ENCODE results near the gene LRSAM1. TPM values are rescaled to one million over a fixed set of nuclear protein-coding genes. Genes with fewer than 3 reads are reported as not detected.

The LRSAM1 gene
- total and polyA plus RNA-seq, 9 of the 15 experiments (the other 6 are each of a cell fraction or from before 2014, with no cell fraction given), result 0.07 to 16.2 (median 4.7) TPM

DNA sequence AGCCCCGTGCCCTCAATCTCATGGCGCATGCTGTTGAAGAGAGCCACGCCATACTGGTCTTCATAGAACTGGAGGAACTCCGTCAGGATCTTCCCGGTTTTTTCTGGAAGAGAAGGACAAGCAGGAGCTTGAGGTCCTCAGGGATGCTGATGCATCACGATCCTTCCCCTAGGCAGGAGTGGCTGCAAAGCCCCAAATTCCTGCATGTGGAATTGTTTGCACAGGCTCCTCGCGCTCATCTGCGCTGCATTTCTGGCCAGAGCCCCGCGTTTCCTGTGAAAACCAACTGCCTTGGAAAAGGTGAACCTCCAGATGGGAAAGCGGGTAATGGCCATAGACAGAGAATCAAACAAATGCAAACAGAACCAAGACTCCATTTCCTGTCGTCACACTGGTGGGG, 80.4 kb downstream of the LRSAM1 start (continued):
- no peak for TF ChIP-seq ZNF212 (CRISPR knock-in tag; IDR thresholded peaks at IDR 0.05)

- Histone ChIP-seq H3K27me3 (ENCODE audit: control insufficient read depth in 2 of 2, insufficient read depth in 2 of 2, low read length in 2 of 2) (no peaks in the 10 kb centered on the region), H3K4me3 (no peak overlapping the region), H3K27ac (ENCODE audit: extremely low read depth, low read depth, low read length) (no peak overlapping the region), H2AFZ (ENCODE audit: low read depth, low read length) (no peak overlapping the region), H3K9ac (ENCODE audit: insufficient read depth in 1 of 2, low read depth in 2 of 2, low read length in 2 of 2) (0 out of 4 replicates have a peak overlapping the region, but pooled peaks of 1 of the 2 experiments have one; percentile 12), H3K9me1 (ENCODE audit: control insufficient read depth, insufficient read depth, low read length) (no peaks in the 10 kb centered on the region), H3K4me2 (ENCODE audit: insufficient read depth, low read length) (no peak overlapping the region), H3K36me3 (ENCODE audit: control insufficient read depth, insufficient read depth, low read length) (peaks cover 26% of the 10 kb centered on the region; the same call in 2 of the 3 replicates), H3K9me3 (replicated peaks; ENCODE audit: control insufficient read depth, insufficient read depth, low read depth, low read length) (no peaks in the 10 kb centered on the region), H3K79me2 (ENCODE audit: control insufficient read depth, insufficient read depth, low read length) (peaks cover 12% of the 10 kb centered on the region; the same call in 2 of the 3 replicates), H3K4me1 (replicated peaks in 1 of 2; ENCODE audit: control insufficient read depth in 2 of 2, insufficient read depth in 2 of 2, low read length in 2 of 2) (peaks cover 8 to 34% of the 10 kb centered on the region in 2 experiments), H4K20me1 (replicated peaks; ENCODE audit: control insufficient read depth, insufficient read depth, low read length) (no peaks in the 10 kb centered on the region; the same call in 1 of the 2 replicates)
- ATAC-seq (no peak), FAIRE-seq (no peak), DNase-seq (ENCODE audit: extremely low read depth in 1 of 4, low spot score in 3 of 4) (no peak)
- WGBS (ENCODE audit: insufficient coverage, low coverage, missing lambda C conversion rate), result 92% methylated on average over 4 of the region's 4 CpGs
- no TSS peak for BruUV-seq (replicated peaks)
- in situ Hi-C loops (cut with MboI), result no loop called here
- intact Hi-C loops (cut with micrococcal nuclease), result no loop called here
- ChIA-PET CTCF (ENCODE audit: low intra/inter-chr PET ratio) (no interaction called here), POLR2A (interaction anchor here (0.6 kb wide), 2 partner anchors 9 to 30 kb away, joined by 3 read pairs; no protein-coding TSS in a partner anchor)
- TF ChIP-seq MBD2 (IDR thresholded peaks at IDR 0.05; ENCODE audit: borderline replicate concordance, low read depth), result no peak
- no peak for TF ChIP-seq ZNF511 (CRISPR knock-in tag; IDR thresholded peaks at IDR 0.05)
- no peak for TF ChIP-seq CREB1 (IDR thresholded peaks at IDR 0.05)
- no peak for TF ChIP-seq CREB1 (CRISPR knock-in tag; IDR thresholded peaks at IDR 0.05)
- no peak for TF ChIP-seq FOXA3 (CRISPR knock-in tag; conservative IDR thresholded peaks at IDR 0.05 in 1 of 2, IDR thresholded peaks at IDR 0.05 in 1 of 2)
- peak; percentile 57; the same call in 1 of the 2 replicates for TF ChIP-seq ADNP (tag; IDR thresholded peaks at IDR 0.05)
- no peak for TF ChIP-seq ZZZ3 (IDR thresholded peaks at IDR 0.05)
- TF ChIP-seq KDM1A (IDR thresholded peaks at IDR 0.05), result 0 out of 4 replicates have a peak, but pooled peaks of 1 of the 2 experiments have one; percentile 28
- peak; percentile 72; the same call in 1 of the 2 replicates for TF ChIP-seq BCOR (IDR thresholded peaks at IDR 0.05)
- peak; percentile 45 for TF ChIP-seq RBM25 (IDR thresholded peaks at IDR 0.05; ENCODE audit: low read depth, low read length, severe bottlenecking)
- TF ChIP-seq NCOA6 (IDR thresholded peaks at IDR 0.05), result no peak
- no peak for TF ChIP-seq RBFOX2 (IDR thresholded peaks at IDR 0.05; ENCODE audit: low read depth, low read length)
- no peak for TF ChIP-seq CCNT2 (IDR thresholded peaks at IDR 0.05; ENCODE audit: borderline replicate concordance, extremely low read depth, insufficient read length, low read depth, low read length)
- no peak for TF ChIP-seq ZNF124 (CRISPR knock-in tag; IDR thresholded peaks at IDR 0.05)
- TF ChIP-seq ESRRA (IDR thresholded peaks at IDR 0.05; ENCODE audit: borderline replicate concordance, low read depth), result peak; percentile 36; the same call in 1 of the 2 replicates
- TF ChIP-seq, protein P1, sequence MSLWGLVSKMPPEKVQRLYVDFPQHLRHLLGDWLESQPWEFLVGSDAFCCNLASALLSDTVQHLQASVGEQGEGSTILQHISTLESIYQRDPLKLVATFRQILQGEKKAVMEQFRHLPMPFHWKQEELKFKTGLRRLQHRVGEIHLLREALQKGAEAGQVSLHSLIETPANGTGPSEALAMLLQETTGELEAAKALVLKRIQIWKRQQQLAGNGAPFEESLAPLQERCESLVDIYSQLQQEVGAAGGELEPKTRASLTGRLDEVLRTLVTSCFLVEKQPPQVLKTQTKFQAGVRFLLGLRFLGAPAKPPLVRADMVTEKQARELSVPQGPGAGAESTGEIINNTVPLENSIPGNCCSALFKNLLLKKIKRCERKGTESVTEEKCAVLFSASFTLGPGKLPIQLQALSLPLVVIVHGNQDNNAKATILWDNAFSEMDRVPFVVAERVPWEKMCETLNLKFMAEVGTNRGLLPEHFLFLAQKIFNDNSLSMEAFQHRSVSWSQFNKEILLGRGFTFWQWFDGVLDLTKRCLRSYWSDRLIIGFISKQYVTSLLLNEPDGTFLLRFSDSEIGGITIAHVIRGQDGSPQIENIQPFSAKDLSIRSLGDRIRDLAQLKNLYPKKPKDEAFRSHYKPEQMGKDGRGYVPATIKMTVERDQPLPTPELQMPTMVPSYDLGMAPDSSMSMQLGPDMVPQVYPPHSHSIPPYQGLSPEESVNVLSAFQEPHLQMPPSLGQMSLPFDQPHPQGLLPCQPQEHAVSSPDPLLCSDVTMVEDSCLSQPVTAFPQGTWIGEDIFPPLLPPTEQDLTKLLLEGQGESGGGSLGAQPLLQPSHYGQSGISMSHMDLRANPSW (CRISPR knock-in tag; IDR thresholded peaks at IDR 0.05), result no peak
- TF ChIP-seq ZNF764 (CRISPR knock-in tag; IDR thresholded peaks at IDR 0.05; ENCODE audit: low read depth), result peak; percentile 97
- no peak for TF ChIP-seq SIRT6 (IDR thresholded peaks at IDR 0.05; ENCODE audit: low read depth, low read length)
These were observed 83.1 kb downstream of the LRSAM1 start for GRCh38 chr9:127534250-127534906.

Measured in K562 (cell line).